Liver (tissue), 9 donors: Measurements from ENCODE around the gene RAPGEF2. TPM values are rescaled to one million over a fixed set of nuclear protein-coding genes. Genes with fewer than 3 reads are reported as not detected.

Experiments used
- DNase-seq: peaks from one replicate; pipeline ENCODE4 v3.0.0-alpha.2; 2017; ENCODE audit warnings: low spot score
- H3K27ac ChIP-seq, 2 donors: one replicate each; pipeline ENCODE4 v1.7.0; 2013; ENCODE audit warnings: inconsistent platforms in 2 of 2, low read length in 2 of 2, control low read depth in 1 of 2, low read depth in 1 of 2, mild to moderate bottlenecking in 1 of 2
- H3K27me3 ChIP-seq, 4 donors: one replicate each; pipeline versions ENCODE4 v1.6.1 to v1.7.0; 2013; ENCODE audit warnings: low read length in 3 of 4, inconsistent platforms in 1 of 4, mild to moderate bottlenecking in 1 of 4, moderate library complexity in 1 of 4; ENCODE audit not compliant: control insufficient read depth in 4 of 4, insufficient read depth in 4 of 4
- H3K36me3 ChIP-seq, 4 donors: one replicate each; pipeline versions ENCODE4 v1.6.1 to v1.7.0; 2013; ENCODE audit warnings: low read length in 3 of 4, mild to moderate bottlenecking in 3 of 4, low read depth in 1 of 4, moderate library complexity in 1 of 4; ENCODE audit not compliant: control insufficient read depth in 4 of 4, insufficient read depth in 3 of 4
- H3K4me1 ChIP-seq, 4 donors: one replicate each; pipeline versions ENCODE4 v1.6.1 to v1.7.0; 2013; ENCODE audit warnings: low read length in 3 of 4, mild to moderate bottlenecking in 3 of 4, moderate library complexity in 1 of 4; ENCODE audit not compliant: control insufficient read depth in 4 of 4, insufficient read depth in 4 of 4
- H3K4me3 ChIP-seq, 3 donors: one replicate each; pipeline versions ENCODE4 v1.6.1 to v1.7.0; 2013; ENCODE audit warnings: low read length in 3 of 3, control low read depth in 1 of 3, low read depth in 1 of 3, mild to moderate bottlenecking in 1 of 3
- H3K9ac ChIP-seq, 2 donors: one replicate each; pipeline ENCODE4 v1.7.0; 2013; ENCODE audit warnings: low read length in 2 of 2, mild to moderate bottlenecking in 2 of 2, moderate library complexity in 2 of 2, control low read depth in 1 of 2, low read depth in 1 of 2
- H3K9me3 ChIP-seq, 4 donors: one replicate each; pipeline versions ENCODE4 v1.6.1 to v1.7.0; 2013; ENCODE audit warnings: low read length in 3 of 4; ENCODE audit not compliant: control insufficient read depth in 4 of 4
- ATF3 ChIP-seq: IDR thresholded peaks from 2 replicates; pipeline ENCODE4 v1.6.1; 2016; ENCODE audit warnings: antibody characterized with exemption
- CTCF ChIP-seq: fragments of 150-350 bp; IDR thresholded peaks from 2 replicates; pipeline ENCODE4 v1.5.1; 2017; ENCODE audit warnings: improper control_type of control experiment, low read depth, low read length; ENCODE audit not compliant: missing input control
- EGR1 ChIP-seq, 2 donors: IDR thresholded peaks; 2 replicates each; pipeline ENCODE4 v1.6.1; 2016 to 2018; ENCODE audit warnings: antibody characterized with exemption in 2 of 2, low read depth in 2 of 2
- FOXA1 ChIP-seq: IDR thresholded peaks from 2 replicates; pipeline ENCODE4 v1.6.1; 2016; ENCODE audit warnings: antibody characterized with exemption
- FOXA2 ChIP-seq: IDR thresholded peaks from 2 replicates; pipeline ENCODE4 v1.6.1; 2016; ENCODE audit warnings: antibody characterized with exemption
- GABPA ChIP-seq, 2 donors: IDR thresholded peaks in 1 of 2; conservative IDR thresholded peaks in 1 of 2; 2 replicates each; pipeline ENCODE4 v1.6.1; 2016; ENCODE audit warnings: antibody characterized with exemption in 2 of 2, mild to moderate bottlenecking in 1 of 2, moderate library complexity in 1 of 2
- HNF4A ChIP-seq, 2 donors: conservative IDR thresholded peaks; 2 replicates each; pipeline ENCODE4 v1.6.1; 2016; ENCODE audit warnings: antibody characterized with exemption in 2 of 2, mild to moderate bottlenecking in 2 of 2
- HNF4G ChIP-seq: IDR thresholded peaks from 2 replicates; pipeline ENCODE4 v1.6.1; 2016; ENCODE audit warnings: antibody characterized with exemption
- JUND ChIP-seq, 2 donors: IDR thresholded peaks; 2 replicates each; pipeline ENCODE4 v1.6.1; 2016; ENCODE audit warnings: antibody characterized with exemption in 2 of 2
- MAX ChIP-seq: IDR thresholded peaks from 2 replicates; pipeline ENCODE4 v1.6.1; 2016; ENCODE audit warnings: antibody characterized with exemption
- NR2F2 ChIP-seq: IDR thresholded peaks from 2 replicates; pipeline ENCODE4 v1.6.1; 2016; ENCODE audit warnings: antibody characterized with exemption
- RAD21 ChIP-seq, 2 donors: IDR thresholded peaks; 2 replicates each; pipeline ENCODE4 v1.6.1; 2016; ENCODE audit warnings: antibody characterized with exemption in 2 of 2, mild to moderate bottlenecking in 2 of 2
- REST ChIP-seq: IDR thresholded peaks from 2 replicates; pipeline ENCODE4 v1.6.1; 2016; ENCODE audit warnings: antibody characterized with exemption, mild to moderate bottlenecking
- RXRA ChIP-seq, 2 donors: IDR thresholded peaks; 2 replicates each; pipeline ENCODE4 v1.6.1; 2017 to 2018; ENCODE audit warnings: antibody characterized with exemption in 2 of 2, mild to moderate bottlenecking in 1 of 2
- SP1 ChIP-seq: IDR thresholded peaks from 2 replicates; pipeline ENCODE4 v1.6.1; 2018; ENCODE audit warnings: antibody characterized with exemption, mild to moderate bottlenecking
- TAF1 ChIP-seq: conservative IDR thresholded peaks from 2 replicates; pipeline ENCODE4 v1.6.1; 2016; ENCODE audit warnings: antibody characterized with exemption, mild to moderate bottlenecking
- YY1 ChIP-seq: IDR thresholded peaks from 2 replicates; pipeline ENCODE4 v1.6.1; 2016; ENCODE audit warnings: antibody characterized with exemption, mild to moderate bottlenecking
- ZBTB33 ChIP-seq: IDR thresholded peaks from 2 replicates; pipeline ENCODE4 v1.6.1; 2016; ENCODE audit warnings: antibody characterized with exemption
- WGBS: extraction: QIAGEN DNeasy Blood & Tissue Kit; methylation state at CpG from one replicate; pipeline ENCODE4 v1.1.7; 2013; 5-methylcytosine and 5-hydroxymethylcytosine counted together
- polyA plus RNA-seq, 2 donors: library from polyadenylated mRNA; stranded (reverse) in 1 of 2; unstranded in 1 of 2; fragments of 200-250 nt in 1 of 2; fragments of >200 nt in 1 of 2; fragmentation: Nextera tagmentation in 1 of 2; extraction: Ambion mirVana in 1 of 2; gene quantifications; one replicate each; pipeline versions ENCODE4 v1.2.1 to v1.2.3, GENCODE V29; 2013 to 2015
- total RNA-seq, 2 donors: library from RNA; depleted of rRNA; stranded (reverse); fragments of >200 nt; gene quantifications; one replicate each; pipeline ENCODE4 v1.2.3, GENCODE V29; 2014
- donor health status: healthy.
- donor health status: healthy.
- donor health status: healthy.
- donor health status: healthy.
- donor health status: healthy.

The RAPGEF2 gene
- total and polyA plus RNA-seq, 4 donors: 7.3 to 90.4 (median 32.2) TPM

- H3K4me3 ChIP-seq: no peak overlapping the region
- H3K27ac ChIP-seq: peak overlapping the region; percentile 64 to 71
- no peaks in the 10 kb centered on the region for H3K36me3 ChIP-seq
- no peak overlapping the region for H3K9ac ChIP-seq
- H3K27me3 ChIP-seq: no peaks in the 10 kb centered on the region
- no peak for TF ChIP-seq ATF3
- TF ChIP-seq RXRA (IDR thresholded peaks at IDR 0.05): peak; percentile 28 to 66
- no peak for TF ChIP-seq GABPA (IDR thresholded peaks at IDR 0.05 in 1 of 2, conservative IDR thresholded peaks at IDR 0.05 in 1 of 2)
- no peak for TF ChIP-seq TAF1
- peak; percentile 71 for TF ChIP-seq REST
- TF ChIP-seq SP1: no peak
- peak; percentile 39 for TF ChIP-seq YY1
- no peak for TF ChIP-seq HNF4G
- no peak for TF ChIP-seq EGR1 (IDR thresholded peaks at IDR 0.05; ENCODE audit: low read depth in 2 of 2)
- TF ChIP-seq NR2F2: no peak
- peak; percentile 10 for TF ChIP-seq ZBTB33
- no peak for TF ChIP-seq CTCF
- no peak for TF ChIP-seq JUND (IDR thresholded peaks at IDR 0.05)
- TF ChIP-seq FOXA1: no peak
- peak; percentile 6 to 23 for TF ChIP-seq RAD21 (IDR thresholded peaks at IDR 0.05)
- no peak for TF ChIP-seq FOXA2
- peak; percentile 32 to 57 for TF ChIP-seq HNF4A (conservative IDR thresholded peaks at IDR 0.05)
- TF ChIP-seq MAX: peak; percentile 57
- no peaks in the 10 kb centered on the region for H3K9me3 ChIP-seq
- peaks cover 7 to 34% (median 21%) of the 10 kb centered on the region in 4 donors for H3K4me1 ChIP-seq
- WGBS: 54% methylated on average over 5 of the region's 5 CpGs
- no peak for DNase-seq
These were observed 175.5 kb downstream of the RAPGEF2 start for GRCh38 chr4:159278399-159278798.
